H1 (cell line): ENCODE measurements around the gene RIMBP2.

Experiments
- POLR2AphosphoS5 ChIP-seq: IDR thresholded peaks from 2 replicates; pipeline ENCODE4 v1.6.1; 2011; ENCODE audit warnings: low read depth, low read length
- TF ChIP-seq, protein P1 (sequence below), 3 experiments: IDR thresholded peaks; 1 replicate in 2 of 3; 2 replicates in 1 of 3; pipeline versions ENCODE4 v1.5.1 to v1.6.1; 2011; ENCODE audit warnings: low read length in 3 of 3, mild to moderate bottlenecking in 3 of 3, inconsistent platforms in 2 of 3, low read depth in 1 of 3, moderate library complexity in 1 of 3; ENCODE audit not compliant: insufficient read depth in 1 of 3; ENCODE audit errors: control extremely low read depth in 1 of 3

DNA sequence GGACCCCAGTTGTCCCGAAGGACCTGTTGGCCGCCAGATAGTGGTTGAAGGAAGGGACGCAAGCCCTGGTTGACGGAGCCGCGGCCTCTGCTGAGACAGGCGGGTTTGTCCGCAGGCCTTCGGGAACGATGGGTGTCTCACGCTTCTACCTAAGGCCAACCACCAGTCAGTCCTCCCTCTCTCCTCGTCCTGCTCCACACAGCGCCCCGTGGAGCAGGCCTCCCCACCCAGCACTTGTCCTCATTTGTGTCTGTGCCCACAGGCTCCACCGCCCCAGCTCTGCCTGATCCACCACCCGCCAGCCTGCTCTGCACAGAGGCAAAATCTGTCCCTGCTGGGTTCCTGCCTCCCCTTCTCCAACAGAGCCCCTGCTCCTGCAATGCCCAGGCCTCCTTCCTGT lies 41.0 kb downstream of the RIMBP2 start:
- TF ChIP-seq, protein P1, sequence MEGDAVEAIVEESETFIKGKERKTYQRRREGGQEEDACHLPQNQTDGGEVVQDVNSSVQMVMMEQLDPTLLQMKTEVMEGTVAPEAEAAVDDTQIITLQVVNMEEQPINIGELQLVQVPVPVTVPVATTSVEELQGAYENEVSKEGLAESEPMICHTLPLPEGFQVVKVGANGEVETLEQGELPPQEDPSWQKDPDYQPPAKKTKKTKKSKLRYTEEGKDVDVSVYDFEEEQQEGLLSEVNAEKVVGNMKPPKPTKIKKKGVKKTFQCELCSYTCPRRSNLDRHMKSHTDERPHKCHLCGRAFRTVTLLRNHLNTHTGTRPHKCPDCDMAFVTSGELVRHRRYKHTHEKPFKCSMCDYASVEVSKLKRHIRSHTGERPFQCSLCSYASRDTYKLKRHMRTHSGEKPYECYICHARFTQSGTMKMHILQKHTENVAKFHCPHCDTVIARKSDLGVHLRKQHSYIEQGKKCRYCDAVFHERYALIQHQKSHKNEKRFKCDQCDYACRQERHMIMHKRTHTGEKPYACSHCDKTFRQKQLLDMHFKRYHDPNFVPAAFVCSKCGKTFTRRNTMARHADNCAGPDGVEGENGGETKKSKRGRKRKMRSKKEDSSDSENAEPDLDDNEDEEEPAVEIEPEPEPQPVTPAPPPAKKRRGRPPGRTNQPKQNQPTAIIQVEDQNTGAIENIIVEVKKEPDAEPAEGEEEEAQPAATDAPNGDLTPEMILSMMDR (IDR thresholded peaks at IDR 0.05; ENCODE audit: control extremely low read depth in 1 of 3, insufficient read depth in 1 of 3, low read depth in 1 of 3, low read length in 3 of 3) = no peak
- no peak for TF ChIP-seq POLR2AphosphoS5
